ENCODE results near the gene ATP5MG. TPM values are rescaled to one million over a fixed set of nuclear protein-coding genes. Genes with fewer than 3 reads are reported as not detected.
A peak's percentile ranks its signal among the peaks of the same experiment; 100 is the strongest.

ATP5MG gene
- total and polyA plus RNA-seq, 2 donors from 2014 or later, result 173 to 811 TPM

GRCh38 chr11:118436639-118437207 is 35.3 kb downstream of the ATP5MG start:
- intact Hi-C loops (cut with DNase I), result no loop called here
- TF ChIP-seq CTCF (IDR thresholded peaks at IDR 0.05; ENCODE audit: borderline replicate concordance, extremely low read depth, insufficient read depth), result no peak
- Histone ChIP-seq H3K27me3 (ENCODE audit: control insufficient read depth, insufficient read depth, low read length) (no peaks in the 10 kb centered on the region), H3K4me3 (ENCODE audit: low read length in 3 of 3) (peak overlapping the region; percentile 70 to 78 (median 74)), H3K27ac (ENCODE audit: low read depth in 2 of 2, low read length in 2 of 2) (peak overlapping the region; percentile 85 to 86), H3K36me3 (ENCODE audit: control insufficient read depth in 2 of 3, insufficient read depth in 3 of 3, low read length in 3 of 3) (no peaks in the 10 kb centered on the region), H3K9me3 (ENCODE audit: control insufficient read depth in 2 of 3, insufficient read depth in 1 of 3, low read length in 3 of 3) (no peaks in the 10 kb centered on the region), H3K9ac (ENCODE audit: low read length in 3 of 3) (peak overlapping the region; percentile 10 to 87 (median 82)), H3K4me1 (ENCODE audit: control insufficient read depth in 2 of 3, insufficient read depth in 2 of 3, low read depth in 1 of 3, low read length in 3 of 3) (peaks cover 2 to 23% (median 13%) of the 10 kb centered on the region in 3 donors)
- FAIRE-seq (no peak), DNase-seq (peak in 3 of 5 donors; percentile 6 to 85 (median 85))

GRCh38 chr11:118437208-118438125 is 36.1 kb downstream of the ATP5MG start:
- Histone ChIP-seq H3K4me3 (ENCODE audit: low read length in 3 of 3) (peak overlapping the region; percentile 70 to 78 (median 74)), H3K9ac (ENCODE audit: low read length in 3 of 3) (peak overlapping the region; percentile 10 to 87 (median 82)), H3K27me3 (ENCODE audit: control insufficient read depth, insufficient read depth, low read length) (no peaks in the 10 kb centered on the region), H3K4me1 (ENCODE audit: control insufficient read depth in 2 of 3, insufficient read depth in 2 of 3, low read depth in 1 of 3, low read length in 3 of 3) (peaks cover 2 to 27% (median 18%) of the 10 kb centered on the region in 3 donors), H3K36me3 (ENCODE audit: control insufficient read depth in 2 of 3, insufficient read depth in 3 of 3, low read length in 3 of 3) (no peaks in the 10 kb centered on the region), H3K9me3 (ENCODE audit: control insufficient read depth in 2 of 3, insufficient read depth in 1 of 3, low read length in 3 of 3) (no peaks in the 10 kb centered on the region), H3K27ac (ENCODE audit: low read depth in 2 of 2, low read length in 2 of 2) (peak overlapping the region; percentile 85 to 86)
- no peak for FAIRE-seq
- intact Hi-C loops (cut with DNase I), result no loop called here
- no peak for TF ChIP-seq CTCF (IDR thresholded peaks at IDR 0.05; ENCODE audit: borderline replicate concordance, extremely low read depth, insufficient read depth)
- peak; percentile 66 to 87 (median 76) for DNase-seq

- DNase-seq, result peak in 4 of 5 donors; percentile 63 to 95 (median 76)
- peaks cover 2 to 31% (median 20%) of the 10 kb centered on the region in 3 donors for H3K4me1 ChIP-seq (ENCODE audit: control insufficient read depth in 2 of 3, insufficient read depth in 2 of 3, low read depth in 1 of 3, low read length in 3 of 3)
- intact Hi-C loops (cut with DNase I), result no loop called here
These were observed 37.0 kb downstream of the ATP5MG start for GRCh38 chr11:118438314-118438931.

More at GRCh38 chr11:118438314-118438931, 37.0 kb downstream of the ATP5MG start:
- peak overlapping the region; percentile 70 to 78 (median 74) for H3K4me3 ChIP-seq (ENCODE audit: low read length in 3 of 3)
- no peak for FAIRE-seq
- H3K9me3 ChIP-seq (ENCODE audit: control insufficient read depth in 2 of 3, insufficient read depth in 1 of 3, low read length in 3 of 3), result no peaks in the 10 kb centered on the region
- H3K27ac ChIP-seq (ENCODE audit: low read depth in 2 of 2, low read length in 2 of 2), result peak overlapping the region; percentile 85 to 86
- H3K36me3 ChIP-seq (ENCODE audit: control insufficient read depth in 2 of 3, insufficient read depth in 3 of 3, low read length in 3 of 3), result no peaks in the 10 kb centered on the region
- no peaks in the 10 kb centered on the region for H3K27me3 ChIP-seq (ENCODE audit: control insufficient read depth, insufficient read depth, low read length)
- TF ChIP-seq CTCF (IDR thresholded peaks at IDR 0.05; ENCODE audit: borderline replicate concordance, extremely low read depth, insufficient read depth), result no peak
- peak overlapping the region; percentile 10 to 87 (median 51) for H3K9ac ChIP-seq (ENCODE audit: low read length in 3 of 3)
